HCT116 (cell line): ENCODE results near the gene REXO4. TPM values are rescaled to one million over a fixed set of nuclear protein-coding genes. Genes with fewer than 3 reads are reported as not detected.

Source experiments
- ATAC-seq: fragments of 200-7000 bp; cut with Tn5 transposase; 2 replicates; pipeline ENCODE4 v1.9.1; 2020; ENCODE audit warnings: mild to moderate bottlenecking, moderate library complexity
- Bru-seq: library from RNA; stranded (reverse); fragments of 400-500 nt; gene quantifications from one replicate; lab custom pipeline; 2021; lab: Mats Ljungman, UMichigan
- BruChase-seq, 2 experiments: library from RNA; stranded (reverse); fragments of 400-500 nt; gene quantifications; one replicate each; lab custom pipeline; 2021; lab: Mats Ljungman, UMichigan
- BruUV-seq: library from RNA; stranded (reverse); fragments of 400-500 nt; replicated peaks from 2 replicates; lab custom pipeline; 2021; lab: Mats Ljungman, UMichigan
- CTCF ChIA-PET: fragments of 300-600 bp; sonication (Branson Sonifier 250); formaldehyde crosslinking; loops from one replicate; lab custom pipeline; 2021; ENCODE audit warnings: antibody characterized with exemption; lab: Charles Lee
- POLR2A ChIA-PET: fragments of 300-600, 350-600 bp; sonication (Branson Sonifier 250); formaldehyde crosslinking; loops from one replicate; lab custom pipeline; 2021; ENCODE audit warnings: antibody characterized with exemption; lab: Charles Lee
- RAD21 ChIA-PET, 2 experiments: fragments of 300-600 bp; sonication (Branson Sonifier 250); formaldehyde crosslinking; loops; one replicate each; lab custom pipeline; 2023; ENCODE audit warnings: low total read pairs in 2 of 2; ENCODE audit not compliant: uncharacterized antibody in 2 of 2, unreplicated experiment in 2 of 2, low non-redundant PET in 1 of 2; lab: Charles Lee
- DNase-seq: peaks from one replicate; pipeline ENCODE4 v3.0.0-alpha.2; 2010; ENCODE audit warnings: low read depth, low spot score
- H2AFZ ChIP-seq: fragments of 200-600 bp; shearing (Covaris generic), sonication (generic); 2 replicates; pipeline ENCODE4 v1.6.1; 2017; ENCODE audit warnings: low read depth, mixed run types, mixed read lengths, antibody characterized with exemption, low read length; ENCODE audit not compliant: poor library complexity, severe bottlenecking
- H3K27ac ChIP-seq: 2 replicates; pipeline ENCODE4 v1.5.1; 2012; ENCODE audit warnings: low read depth, low read length
- H3K27me3 ChIP-seq: fragments of 200-600 bp; sonication (generic); 2 replicates; pipeline ENCODE4 v1.6.1; 2016; ENCODE audit warnings: mixed run types, low read length, mixed read lengths; ENCODE audit not compliant: insufficient read depth
- H3K36me3 ChIP-seq, 2 experiments: fragments of 200-500 bp in 1 of 2; fragments of 200-600 bp in 1 of 2; sonication (Bioruptor generic) in 1 of 2; sonication (generic) in 1 of 2; 2 replicates each; pipeline versions ENCODE4 v1.5.1 to v1.6.1; 2014 to 2016; ENCODE audit warnings: low read length in 2 of 2, inconsistent platforms in 1 of 2, mixed read lengths in 1 of 2, mixed run types in 1 of 2; ENCODE audit not compliant: insufficient read depth in 2 of 2, control insufficient read depth in 1 of 2
- H3K4me1 ChIP-seq, 2 experiments: fragments of 200-600 bp in 1 of 2; sonication (generic) in 1 of 2; 2 replicates each; pipeline versions ENCODE4 v1.5.1 to v1.6.1; 2012 to 2017; ENCODE audit warnings: low read length in 2 of 2, inconsistent platforms in 1 of 2, mild to moderate bottlenecking in 1 of 2, mixed read lengths in 1 of 2, mixed run types in 1 of 2, moderate library complexity in 1 of 2; ENCODE audit not compliant: insufficient read depth in 2 of 2, control insufficient read depth in 1 of 2
- H3K4me2 ChIP-seq: fragments of 200-600 bp; sonication (generic); 2 replicates; pipeline ENCODE4 v1.6.1; 2017; ENCODE audit warnings: mixed run types, low read length, mixed read lengths
- H3K4me3 ChIP-seq, 2 experiments: fragments of 200-600 bp in 1 of 2; sonication (generic) in 1 of 2; replicated peaks in 1 of 2; 2 replicates each; pipeline ENCODE4 v1.5.1; 2011 to 2016; ENCODE audit warnings: low read length in 2 of 2, control low read depth in 1 of 2, low read depth in 1 of 2, mild to moderate bottlenecking in 1 of 2, mixed read lengths in 1 of 2, mixed run types in 1 of 2
- H3K79me2 ChIP-seq: fragments of 200-600 bp; sonication (generic); 2 replicates; pipeline ENCODE4 v1.6.1; 2017; ENCODE audit warnings: mild to moderate bottlenecking, mixed run types, low read length, moderate library complexity, mixed read lengths; ENCODE audit not compliant: insufficient read depth
- H3K9ac ChIP-seq: fragments of 200-600 bp; sonication (generic); 2 replicates; pipeline ENCODE4 v1.6.1; 2016; ENCODE audit warnings: low read length, mixed read lengths
- H3K9me2 ChIP-seq: fragments of 200-600 bp; sonication (generic), shearing (Covaris generic); 2 replicates; pipeline ENCODE4 v1.6.1; 2017; ENCODE audit warnings: mixed run types, mild to moderate bottlenecking, moderate library complexity; ENCODE audit not compliant: insufficient read depth
- H3K9me3 ChIP-seq, 2 experiments: fragments of 200-500 bp in 1 of 2; fragments of 200-600 bp in 1 of 2; sonication (Bioruptor generic) in 1 of 2; sonication (generic) in 1 of 2; 2 replicates each; pipeline ENCODE4 v1.6.1; 2014 to 2017; ENCODE audit warnings: low read length in 2 of 2, mixed read lengths in 2 of 2, inconsistent platforms in 1 of 2, low read depth in 1 of 2, mild to moderate bottlenecking in 1 of 2, mixed run types in 1 of 2, moderate library complexity in 1 of 2; ENCODE audit not compliant: control insufficient read depth in 1 of 2, insufficient read depth in 1 of 2
- H4K20me1 ChIP-seq: fragments of 200-600 bp; sonication (generic), shearing (Covaris generic); 2 replicates; pipeline ENCODE4 v1.6.1; 2017; ENCODE audit warnings: mixed run types, mild to moderate bottlenecking, moderate library complexity; ENCODE audit not compliant: insufficient read depth
- CBX3 ChIP-seq: IDR thresholded peaks from 2 replicates; pipeline ENCODE4 v1.6.1; 2012; ENCODE audit warnings: low read depth
- EGR1 ChIP-seq: IDR thresholded peaks from 2 replicates; pipeline ENCODE4 v1.6.1; 2012; ENCODE audit warnings: low read depth
- ELF1 ChIP-seq: IDR thresholded peaks from 2 replicates; pipeline ENCODE4 v1.6.1; 2012; ENCODE audit warnings: low read depth, borderline replicate concordance
- EZH2 ChIP-seq: fragments of 200-600 bp; sonication (generic); IDR thresholded peaks from 2 replicates; pipeline ENCODE4 v1.6.1; 2017; ENCODE audit warnings: antibody characterized with exemption, mixed run types
- JUND ChIP-seq: IDR thresholded peaks from 2 replicates; pipeline ENCODE4 v1.6.1; 2012
- POLR2A ChIP-seq: IDR thresholded peaks from 2 replicates; pipeline ENCODE4 v1.7.0; 2011; ENCODE audit warnings: borderline replicate concordance; ENCODE audit not compliant: insufficient read depth, insufficient read length; ENCODE audit errors: extremely low read depth
- POLR2AphosphoS5 ChIP-seq: IDR thresholded peaks from 2 replicates; pipeline ENCODE4 v1.6.1; 2011; ENCODE audit warnings: mild to moderate bottlenecking, low read depth, low read length, moderate library complexity
- REST ChIP-seq: IDR thresholded peaks from 2 replicates; pipeline ENCODE4 v1.6.1; 2012; ENCODE audit warnings: low read depth
- SP1 ChIP-seq: IDR thresholded peaks from 2 replicates; pipeline ENCODE4 v1.6.1; 2012; ENCODE audit warnings: low read depth
- SRF ChIP-seq: IDR thresholded peaks from 2 replicates; pipeline ENCODE4 v1.6.1; 2012; ENCODE audit warnings: low read depth
- TCF7L2 ChIP-seq: IDR thresholded peaks from 2 replicates; pipeline ENCODE4 v1.7.0; 2011; ENCODE audit warnings: borderline replicate concordance, inconsistent platforms; ENCODE audit not compliant: insufficient read depth, insufficient read length; ENCODE audit errors: extremely low read depth
- YY1 ChIP-seq: IDR thresholded peaks from 2 replicates; pipeline ENCODE4 v1.6.1; 2011; ENCODE audit warnings: low read length, low read depth, moderate library complexity, mild to moderate bottlenecking; ENCODE audit not compliant: insufficient replicate concordance; ENCODE audit errors: extremely low read depth
- ZFX ChIP-seq: fragments of 450-650 bp; IDR thresholded peaks from 2 replicates; pipeline ENCODE4 v1.6.1; 2017
- intact Hi-C: fragments of 100-400 bp; cut with micrococcal nuclease; formaldehyde crosslinking; loops from 2 replicates; pipeline ENCODE4 v1.10.0; 2022
- long read RNA-seq: library from polyadenylated mRNA; unstranded; transcript quantifications from one replicate; pipeline ENCODE4 v2.0.0, GENCODE V29; 2021; ENCODE audit not compliant: unreplicated experiment
- polyA plus RNA-seq: library from polyadenylated mRNA; unstranded; fragments of >200 nt; gene quantifications from 2 replicates; pipeline ENCODE4 v1.2.1, GENCODE V29; 2012; ENCODE audit warnings: missing spikeins
- total RNA-seq: library from RNA; stranded (reverse); gene quantifications from one replicate; pipeline ENCODE4 v1.2.1, GENCODE V29; 2021; ENCODE audit not compliant: unreplicated experiment
- TF ChIP-seq, protein P1 (sequence below): IDR thresholded peaks from 2 replicates; pipeline ENCODE4 v1.6.1; 2011; ENCODE audit warnings: mild to moderate bottlenecking, low read length, moderate library complexity; ENCODE audit not compliant: insufficient replicate concordance; ENCODE audit errors: extremely low read depth
- TF ChIP-seq, protein P2 (sequence below), 3 experiments: fragments of 200-600 bp in 1 of 3; sonication (generic) in 1 of 3; IDR thresholded peaks in 2 of 3; conservative IDR thresholded peaks in 1 of 3; 2 replicates each; pipeline ENCODE4 v1.5.1; 2012 to 2017; ENCODE audit warnings: low read depth in 2 of 3, low read length in 2 of 3, antibody characterized with exemption in 1 of 3, borderline replicate concordance in 1 of 3, control low read depth in 1 of 3, mild to moderate bottlenecking in 1 of 3, mixed read lengths in 1 of 3, mixed run types in 1 of 3, moderate library complexity in 1 of 3; ENCODE audit not compliant: insufficient read depth in 1 of 3

Gene REXO4
- total RNA-seq, result 24.6 TPM
- polyA plus RNA-seq, result 18.3 and 22.0 TPM in 2 replicates
- percentile 85 among the genes with signal in this experiment for Bru-seq, nascent RNA
- BruChase-seq, experiment 1, labeled RNA remaining after a 6-hour chase, result percentile 72 among the genes with signal in this experiment
- BruChase-seq, experiment 2, labeled RNA remaining after a 2-hour chase, result percentile 78 among the genes with signal in this experiment
- long read RNA-seq, transcript REXO4-202 (8 exons, 2,360 nt), result major isoform, 53 of 80 reads
- long read RNA-seq, partial matches to known transcripts, result 9 of 80 reads
- long read RNA-seq, other reads (novel, unspliced or antisense), result 18 of 80 reads

DNA sequence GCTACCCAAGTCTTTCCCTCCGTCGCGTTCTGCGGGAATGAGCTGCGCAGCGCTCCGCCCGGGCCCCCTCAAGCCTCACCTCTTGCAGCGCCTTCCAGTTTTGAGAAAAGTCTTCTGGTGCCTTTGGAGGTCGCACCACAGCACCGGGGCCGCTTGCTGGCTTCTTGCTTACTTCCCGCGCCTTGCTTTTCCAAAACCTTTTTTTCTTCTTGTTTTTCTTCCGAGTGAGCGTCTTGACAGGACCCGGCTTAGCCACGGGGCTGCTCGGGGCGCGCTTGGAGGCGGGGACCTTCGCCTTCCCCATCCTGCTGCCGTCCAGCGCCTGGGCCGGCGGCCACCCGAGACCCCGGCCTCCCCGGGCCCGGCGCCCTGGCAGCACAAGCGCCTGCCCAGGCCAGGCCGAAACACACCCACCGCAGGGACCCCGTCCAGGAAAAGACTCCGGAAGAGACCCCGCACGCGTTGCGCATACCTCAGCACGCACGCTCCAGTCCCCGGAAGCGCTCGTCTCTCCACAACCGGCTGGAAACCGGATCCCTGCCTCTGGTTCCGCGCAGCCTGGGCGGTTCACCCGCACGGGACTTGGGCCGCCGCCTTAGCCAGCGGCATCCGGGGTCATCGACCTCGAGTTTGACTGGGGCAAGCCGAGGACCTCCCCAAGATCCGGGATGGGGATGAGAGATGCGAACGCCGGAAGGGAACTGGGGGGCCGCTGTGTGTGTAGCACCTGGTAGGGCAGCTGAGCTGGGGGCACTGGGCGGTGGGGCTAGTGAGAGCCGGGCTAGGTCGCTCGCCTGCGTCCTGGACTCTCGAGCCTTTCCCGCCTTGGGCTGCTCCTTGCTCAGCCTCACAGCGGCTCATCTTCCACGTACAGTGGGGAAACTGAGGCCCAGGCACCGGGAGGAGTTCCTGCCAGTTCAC, at the start of gene REXO4:
REXO4 (minus strand) TSS at position 470 of the 921 bp plus-strand sequence; CDS start at position 304, 166 bp downstream.
- CTCF ChIA-PET, result interaction anchor here (1.0 to 1.4 kb wide), 2 partner anchors 10 to 42 kb away, joined by 3 to 4 read pairs; partner anchors contain the start of gene CACFD1
- peaks cover 10 to 35% of the 10 kb centered on the region in 2 experiments; a peak in 2 of 4 replicates for H3K36me3 ChIP-seq
- TF ChIP-seq, protein P1, sequence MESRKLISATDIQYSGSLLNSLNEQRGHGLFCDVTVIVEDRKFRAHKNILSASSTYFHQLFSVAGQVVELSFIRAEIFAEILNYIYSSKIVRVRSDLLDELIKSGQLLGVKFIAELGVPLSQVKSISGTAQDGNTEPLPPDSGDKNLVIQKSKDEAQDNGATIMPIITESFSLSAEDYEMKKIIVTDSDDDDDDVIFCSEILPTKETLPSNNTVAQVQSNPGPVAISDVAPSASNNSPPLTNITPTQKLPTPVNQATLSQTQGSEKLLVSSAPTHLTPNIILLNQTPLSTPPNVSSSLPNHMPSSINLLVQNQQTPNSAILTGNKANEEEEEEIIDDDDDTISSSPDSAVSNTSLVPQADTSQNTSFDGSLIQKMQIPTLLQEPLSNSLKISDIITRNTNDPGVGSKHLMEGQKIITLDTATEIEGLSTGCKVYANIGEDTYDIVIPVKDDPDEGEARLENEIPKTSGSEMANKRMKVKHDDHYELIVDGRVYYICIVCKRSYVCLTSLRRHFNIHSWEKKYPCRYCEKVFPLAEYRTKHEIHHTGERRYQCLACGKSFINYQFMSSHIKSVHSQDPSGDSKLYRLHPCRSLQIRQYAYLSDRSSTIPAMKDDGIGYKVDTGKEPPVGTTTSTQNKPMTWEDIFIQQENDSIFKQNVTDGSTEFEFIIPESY, result peak; percentile 5
- peak; percentile 81; the same call in 1 of the 2 replicates for TF ChIP-seq SRF
- TF ChIP-seq POLR2AphosphoS5, result peak; percentile 63
- TF ChIP-seq ELF1, result no peak; the same call in 1 of the 2 replicates
- no peak for TF ChIP-seq REST
- peak; percentile 93 for TF ChIP-seq CBX3
- TF ChIP-seq SP1, result peak; percentile 81
- peak; percentile 51 for TF ChIP-seq POLR2A
- TF ChIP-seq ZFX, result peak; percentile 62; the same call in 1 of the 2 replicates
- TF ChIP-seq YY1, result peak; percentile 40
- peak; percentile 50; the same call in 1 of the 2 replicates for TF ChIP-seq EGR1
- TF ChIP-seq TCF7L2, result peak; percentile 64
- TF ChIP-seq EZH2, result no peak
- no peak for TF ChIP-seq JUND
- TF ChIP-seq, protein P2, sequence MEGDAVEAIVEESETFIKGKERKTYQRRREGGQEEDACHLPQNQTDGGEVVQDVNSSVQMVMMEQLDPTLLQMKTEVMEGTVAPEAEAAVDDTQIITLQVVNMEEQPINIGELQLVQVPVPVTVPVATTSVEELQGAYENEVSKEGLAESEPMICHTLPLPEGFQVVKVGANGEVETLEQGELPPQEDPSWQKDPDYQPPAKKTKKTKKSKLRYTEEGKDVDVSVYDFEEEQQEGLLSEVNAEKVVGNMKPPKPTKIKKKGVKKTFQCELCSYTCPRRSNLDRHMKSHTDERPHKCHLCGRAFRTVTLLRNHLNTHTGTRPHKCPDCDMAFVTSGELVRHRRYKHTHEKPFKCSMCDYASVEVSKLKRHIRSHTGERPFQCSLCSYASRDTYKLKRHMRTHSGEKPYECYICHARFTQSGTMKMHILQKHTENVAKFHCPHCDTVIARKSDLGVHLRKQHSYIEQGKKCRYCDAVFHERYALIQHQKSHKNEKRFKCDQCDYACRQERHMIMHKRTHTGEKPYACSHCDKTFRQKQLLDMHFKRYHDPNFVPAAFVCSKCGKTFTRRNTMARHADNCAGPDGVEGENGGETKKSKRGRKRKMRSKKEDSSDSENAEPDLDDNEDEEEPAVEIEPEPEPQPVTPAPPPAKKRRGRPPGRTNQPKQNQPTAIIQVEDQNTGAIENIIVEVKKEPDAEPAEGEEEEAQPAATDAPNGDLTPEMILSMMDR (IDR thresholded peaks at IDR 0.05 in 2 of 3, conservative IDR thresholded peaks at IDR 0.05 in 1 of 3; ENCODE audit: borderline replicate concordance in 1 of 3, insufficient read depth in 1 of 3, low read depth in 2 of 3, low read length in 2 of 3), result no peak

More for the DNA sequence above, at the start of gene REXO4:
- ChIA-PET POLR2A (interaction anchor here (1.6 kb wide), 2 partner anchors 42 to 70 kb away, joined by 3 to 8 read pairs; partner anchors contain the start of genes CACFD1, MED22 and RPL7A), RAD21 (no interaction called here)
- Histone ChIP-seq H4K20me1 (no peaks in the 10 kb centered on the region), H3K4me1 (peaks cover 7 to 28% of the 10 kb centered on the region in 2 experiments; a peak in 3 of 4 replicates), H3K9me2 (no peaks in the 10 kb centered on the region), H3K9me3 (no peaks in the 10 kb centered on the region), H2AFZ (no peak within 1 kb of the TSS), H3K27ac (peak within 1 kb of the TSS; percentile 83), H3K4me3 (peak within 1 kb of the TSS; percentile 96 to 98), H3K4me2 (peak within 1 kb of the TSS; percentile 82), H3K27me3 (no peaks in the 10 kb centered on the region), H3K79me2 (peaks cover 47% of the 10 kb centered on the region), H3K9ac (peak within 1 kb of the TSS; percentile 93)
- no TSS peak for BruUV-seq
- intact Hi-C loops, result loop anchor here (5.0 kb wide), 1 partner anchor 44 kb away; no protein-coding TSS in a partner anchor
- ATAC-seq (peak; percentile 84), DNase-seq (peak; percentile 85)
